GM19025 (cell line): Measurements from ENCODE around the gene DPP10.
"Not testable (repeated sequence)": the region's sequence is repeated elsewhere in the genome, so short reads cannot be mapped to it uniquely, and the experiment has no call there.

Source experiments
- ATAC-seq: cut with Tn5 transposase; IDR thresholded peaks from one replicate; pipeline ENCODE4 v1.9.1; 2021; ENCODE audit warnings: mild to moderate bottlenecking, low read depth, moderate library complexity; ENCODE audit not compliant: unreplicated experiment

The DPP10 gene

DNA sequence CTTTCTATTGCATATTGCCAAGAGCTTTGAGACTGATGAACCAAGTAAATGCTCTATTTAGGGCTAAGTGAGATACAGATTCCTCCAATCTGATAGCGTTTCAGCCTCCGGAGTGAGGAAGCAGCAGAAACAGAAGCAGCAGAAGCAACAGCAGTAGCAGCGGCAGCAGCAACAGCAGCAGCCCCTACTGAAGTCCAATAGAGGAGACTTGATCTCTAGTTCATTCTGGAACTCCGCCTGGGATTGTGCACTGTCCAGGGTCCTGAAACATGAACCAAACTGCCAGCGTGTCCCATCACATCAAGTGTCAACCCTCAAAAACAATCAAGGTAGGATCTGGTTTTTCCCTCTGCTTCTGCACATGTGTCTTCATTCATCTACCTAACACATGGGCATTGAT is at the start of gene DPP10:
Gene DPP10, plus strand, starts transcription at position 132 of the 400 bp plus-strand sequence.
- no peak for ATAC-seq

DNA sequence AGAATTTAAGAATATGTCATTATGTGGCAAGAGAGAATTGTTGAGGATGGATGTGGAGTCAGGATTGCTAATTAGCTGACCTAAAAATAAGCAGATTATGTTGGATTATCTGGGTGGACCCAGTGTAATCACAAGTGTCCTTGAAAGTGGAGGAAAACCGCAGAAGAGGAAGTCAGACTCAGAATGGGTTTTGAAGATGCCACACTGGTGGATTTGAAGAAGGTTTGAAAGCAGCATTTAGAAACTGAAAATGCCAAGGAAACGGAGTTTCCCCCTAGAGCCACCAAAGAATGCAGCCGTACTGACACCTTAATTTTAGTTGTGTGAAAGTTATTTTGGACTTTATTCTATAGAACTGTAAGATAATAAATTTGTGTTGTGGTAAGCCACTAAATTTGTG is 41.6 kb upstream of the DPP10 start:
- no peak for ATAC-seq

DNA sequence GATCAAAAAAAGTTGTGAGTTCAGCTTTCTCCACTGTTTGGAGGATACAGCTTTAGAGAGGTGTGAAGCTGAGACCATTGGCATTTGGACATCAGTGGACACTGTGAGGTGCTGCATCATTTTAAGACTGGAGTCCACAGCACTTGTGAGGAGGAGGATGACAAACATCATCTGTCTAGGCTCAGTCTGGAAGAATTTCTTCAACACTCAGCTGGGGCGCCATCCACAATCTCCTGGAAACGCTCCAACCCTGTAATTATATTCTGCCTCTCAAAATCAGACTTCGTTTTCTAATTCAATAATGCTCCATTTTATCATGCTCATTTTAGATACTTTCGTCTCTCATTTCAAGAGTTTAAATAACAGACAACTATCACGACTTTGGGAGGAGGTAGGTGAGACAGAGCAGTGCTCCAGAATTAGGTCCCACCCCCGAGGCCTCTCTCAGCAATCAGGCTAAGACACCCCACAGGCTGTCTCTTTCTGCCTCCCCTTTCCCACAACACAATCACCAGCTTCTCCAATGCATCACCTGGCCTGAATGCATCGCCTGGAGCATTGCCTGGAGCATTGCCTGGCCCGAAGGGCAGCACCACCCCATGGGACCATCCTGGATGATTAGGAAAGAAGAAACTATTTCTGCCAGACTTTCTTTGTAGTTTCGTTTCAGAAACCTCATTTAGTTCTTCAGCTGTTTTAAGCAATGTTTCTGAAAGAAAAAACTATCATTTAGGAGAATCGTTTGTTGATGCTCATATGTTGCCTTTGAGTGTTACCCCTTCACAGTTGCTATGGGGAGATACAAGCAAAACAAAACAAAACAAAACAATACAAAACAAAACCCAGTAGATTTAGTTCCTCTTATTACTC is 37.0 kb upstream of the DPP10 start:
- ATAC-seq: no peak

DNA sequence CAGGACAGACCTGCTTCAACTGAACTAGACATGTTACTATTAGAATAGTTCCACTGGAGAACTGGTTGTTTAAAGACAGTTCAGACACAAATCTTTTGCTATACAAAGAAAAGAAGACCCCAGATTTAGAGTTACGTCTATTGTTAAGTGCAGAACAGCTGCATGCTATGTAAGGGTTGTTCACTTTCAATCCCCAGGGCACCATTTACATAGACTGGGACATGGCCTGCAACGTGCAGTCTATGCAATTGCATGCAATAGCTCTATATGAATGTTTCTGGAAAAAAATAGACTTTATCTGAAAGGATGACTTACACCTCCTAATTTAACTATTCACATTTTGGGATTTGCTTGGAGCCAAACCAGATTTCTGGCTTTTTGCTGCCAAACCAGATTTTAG is 36.1 kb upstream of the DPP10 start:
- no peak for ATAC-seq

DNA sequence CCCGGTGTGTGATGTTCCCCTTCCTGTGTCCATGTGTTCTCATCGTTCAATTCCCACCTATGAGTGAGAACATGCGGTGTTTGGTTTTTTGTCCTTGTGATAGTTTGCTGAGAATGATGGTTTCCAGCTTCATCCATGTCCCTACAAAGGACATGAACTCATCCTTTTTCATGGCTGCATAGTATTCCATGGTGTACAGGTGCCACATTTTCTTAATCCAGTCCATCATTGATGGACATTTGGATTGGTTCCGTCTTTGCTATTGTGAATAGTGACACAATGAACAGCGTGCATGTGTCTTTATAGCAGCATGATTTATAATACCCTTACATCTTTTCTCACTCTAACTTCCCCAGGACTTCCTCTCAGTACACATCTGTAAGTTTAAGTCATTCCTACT is 35.1 kb upstream of the DPP10 start:
- not testable (repeated sequence) for ATAC-seq

DNA sequence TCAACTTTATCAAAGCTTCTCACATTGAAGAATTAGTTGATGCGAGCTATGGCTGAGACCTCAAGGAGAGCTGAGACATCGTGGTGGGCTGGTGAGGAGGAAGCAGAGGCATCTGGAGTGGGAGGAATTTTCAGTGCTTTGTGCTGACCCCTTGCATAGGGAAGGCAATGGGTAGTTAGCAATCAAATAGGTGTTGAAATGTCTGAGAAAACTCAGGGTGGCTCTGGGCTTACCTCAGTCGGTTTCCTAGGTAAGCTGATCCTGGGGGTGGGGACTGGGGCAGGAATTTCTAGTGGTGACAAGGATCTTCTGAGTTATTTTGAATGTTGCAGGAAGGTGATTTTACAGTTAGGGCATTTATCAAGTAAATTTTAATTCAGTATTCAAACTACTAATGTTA is 20.7 kb upstream of the DPP10 start:
- no peak for ATAC-seq

DNA sequence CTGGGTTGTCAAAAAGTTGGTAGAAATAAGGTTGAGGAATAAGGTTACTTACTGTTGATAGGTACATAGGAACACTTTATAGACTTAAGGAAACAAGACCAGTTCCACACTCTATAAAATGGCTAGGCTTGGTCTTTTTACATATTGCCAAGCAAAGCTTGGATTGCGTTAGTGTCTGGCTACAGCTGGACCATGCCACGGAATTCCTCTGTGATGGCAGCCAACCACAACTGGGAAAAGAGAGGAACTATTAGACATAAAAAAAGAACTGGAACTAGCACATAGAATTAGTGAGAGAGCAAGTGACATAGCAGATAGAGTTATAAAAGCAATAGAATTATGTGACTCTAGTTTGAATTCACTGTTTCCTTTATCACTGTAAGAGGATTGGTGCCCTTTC is 17.7 kb upstream of the DPP10 start:
- no peak for ATAC-seq

DNA sequence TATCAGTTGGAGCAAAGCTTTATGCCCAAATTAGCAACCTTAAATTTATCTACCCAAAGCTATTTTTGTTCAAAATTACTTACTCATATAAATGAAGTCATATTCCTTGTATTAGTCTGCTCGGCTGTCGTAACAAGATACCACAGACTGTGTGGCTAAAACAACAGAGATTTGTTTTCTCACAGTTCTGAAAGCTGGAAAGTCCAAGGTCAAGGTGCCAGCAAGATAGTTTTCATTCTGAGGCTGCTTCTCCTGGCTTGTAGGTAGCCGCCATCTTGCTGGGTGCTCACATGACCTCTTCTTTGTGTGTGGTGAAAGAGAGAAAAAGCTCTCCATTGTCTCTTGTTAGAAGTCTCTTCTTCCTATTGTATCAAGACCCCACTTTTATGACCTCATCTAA is 15.7 kb upstream of the DPP10 start:
- ATAC-seq: no peak

DNA sequence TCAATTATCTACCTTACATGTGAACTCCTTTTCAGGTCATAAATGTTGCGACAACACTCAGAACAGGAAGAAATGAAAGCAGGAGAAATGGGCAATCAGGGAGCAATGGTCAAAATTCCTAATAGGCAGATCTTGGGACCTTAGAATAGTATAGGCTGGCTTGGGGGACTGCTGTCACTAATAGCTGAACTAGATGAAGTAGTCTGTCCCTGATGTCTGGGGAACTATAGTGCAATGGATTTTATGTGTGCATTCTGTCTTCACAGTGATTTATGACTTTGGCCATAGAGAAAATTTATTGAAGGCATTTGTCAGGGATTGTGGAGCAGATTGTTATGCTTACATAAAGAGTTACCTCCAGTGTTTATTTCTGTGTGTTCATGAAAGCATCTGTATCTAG is 6.1 kb upstream of the DPP10 start:
- no peak for ATAC-seq

DNA sequence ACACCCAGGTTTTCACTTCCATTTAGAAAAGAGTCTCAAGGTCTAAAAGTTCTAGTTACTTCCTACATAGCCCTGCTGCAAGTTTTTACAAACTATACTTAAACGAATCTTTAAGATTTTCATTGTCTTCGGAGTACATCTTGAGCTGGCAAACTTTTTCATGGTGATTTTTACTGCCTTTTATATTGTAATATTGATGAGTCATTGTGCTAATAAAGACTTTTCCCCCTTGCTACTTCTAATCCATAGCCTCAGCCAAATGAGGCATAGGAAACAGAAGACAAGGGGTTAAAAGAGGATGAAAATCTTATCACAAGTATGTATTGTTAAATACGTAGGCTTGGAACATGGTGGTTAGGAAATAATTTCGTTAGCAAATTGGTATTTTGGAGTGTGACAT is 4.1 kb downstream of the DPP10 start:
- no peak for ATAC-seq

DNA sequence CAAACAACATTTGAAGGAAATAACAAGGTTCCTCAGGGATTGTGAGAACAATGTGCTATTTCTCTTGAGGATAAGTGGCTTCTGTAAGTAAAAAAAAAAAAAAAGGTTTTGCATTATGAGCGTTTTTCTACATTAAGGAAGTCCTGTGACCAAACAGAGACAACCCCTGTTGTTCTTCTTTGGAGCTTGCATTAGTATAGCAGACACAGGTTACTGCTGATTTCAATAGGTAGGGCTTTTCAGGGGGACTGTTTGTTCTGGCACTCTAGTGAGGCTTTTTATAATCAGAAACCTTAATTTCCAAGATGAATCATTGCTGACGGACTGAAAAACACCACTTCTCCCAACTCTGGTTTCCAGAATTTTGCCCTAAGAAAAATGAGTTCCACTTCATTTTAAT is 8.2 kb downstream of the DPP10 start:
- ATAC-seq: no peak

DNA sequence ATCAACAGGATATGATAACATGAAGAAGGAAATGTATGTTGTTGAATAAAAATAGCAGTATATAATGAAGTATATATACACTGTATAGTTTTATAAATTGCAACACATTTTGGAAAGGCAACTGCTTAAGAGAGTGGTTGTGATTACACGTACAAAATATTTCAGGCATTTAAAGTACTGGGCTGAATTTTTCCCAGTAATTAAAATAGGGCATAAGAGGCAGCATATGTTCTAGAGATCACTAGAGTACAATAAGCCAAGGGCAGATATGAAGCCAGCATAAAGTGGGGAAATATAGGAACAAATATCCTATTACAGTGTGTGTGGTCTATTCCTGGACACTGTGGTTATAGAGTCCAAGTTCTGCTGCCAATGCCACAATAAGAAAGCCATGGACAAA is 14.1 kb downstream of the DPP10 start:
- ATAC-seq: no peak

DNA sequence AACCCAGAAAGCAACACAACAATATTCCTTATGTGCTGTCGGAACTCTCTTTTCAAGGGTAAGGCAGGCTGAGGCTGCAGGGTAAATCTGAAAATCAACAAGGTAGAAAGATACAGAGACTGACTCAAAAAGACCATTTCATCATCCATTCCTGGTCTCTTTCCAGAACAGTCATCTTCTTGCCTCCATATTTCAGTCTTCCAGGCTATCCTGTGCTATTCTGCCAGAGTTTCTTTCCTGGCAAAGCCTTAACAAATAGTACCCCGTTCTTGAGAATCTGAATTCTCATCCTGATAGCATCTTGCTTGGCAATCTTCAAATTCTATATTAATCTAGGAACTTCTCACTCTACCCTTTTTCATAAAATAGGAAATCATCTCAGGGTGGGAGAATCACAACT is 15.5 kb downstream of the DPP10 start:
- no peak for ATAC-seq

DNA sequence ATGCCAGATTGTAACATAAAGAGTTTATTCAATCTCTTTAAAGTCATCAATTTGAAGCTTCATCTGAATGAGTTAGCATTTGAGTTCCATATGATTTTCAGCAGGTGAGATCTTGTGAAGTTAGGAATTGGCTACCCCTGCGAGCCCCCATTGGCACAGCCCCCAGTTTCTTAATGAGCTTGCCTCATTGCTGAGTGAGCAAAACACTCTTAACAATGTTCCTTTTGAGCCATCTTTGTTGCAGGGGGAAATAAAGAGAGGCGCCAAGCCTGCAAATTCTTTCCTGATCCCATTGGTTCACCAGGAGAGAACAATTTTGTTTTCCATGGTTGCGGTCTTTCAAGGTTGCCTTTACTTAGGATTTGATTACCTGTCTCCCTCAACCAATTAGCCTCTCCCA is 18.7 kb downstream of the DPP10 start:
- ATAC-seq: no peak

DNA sequence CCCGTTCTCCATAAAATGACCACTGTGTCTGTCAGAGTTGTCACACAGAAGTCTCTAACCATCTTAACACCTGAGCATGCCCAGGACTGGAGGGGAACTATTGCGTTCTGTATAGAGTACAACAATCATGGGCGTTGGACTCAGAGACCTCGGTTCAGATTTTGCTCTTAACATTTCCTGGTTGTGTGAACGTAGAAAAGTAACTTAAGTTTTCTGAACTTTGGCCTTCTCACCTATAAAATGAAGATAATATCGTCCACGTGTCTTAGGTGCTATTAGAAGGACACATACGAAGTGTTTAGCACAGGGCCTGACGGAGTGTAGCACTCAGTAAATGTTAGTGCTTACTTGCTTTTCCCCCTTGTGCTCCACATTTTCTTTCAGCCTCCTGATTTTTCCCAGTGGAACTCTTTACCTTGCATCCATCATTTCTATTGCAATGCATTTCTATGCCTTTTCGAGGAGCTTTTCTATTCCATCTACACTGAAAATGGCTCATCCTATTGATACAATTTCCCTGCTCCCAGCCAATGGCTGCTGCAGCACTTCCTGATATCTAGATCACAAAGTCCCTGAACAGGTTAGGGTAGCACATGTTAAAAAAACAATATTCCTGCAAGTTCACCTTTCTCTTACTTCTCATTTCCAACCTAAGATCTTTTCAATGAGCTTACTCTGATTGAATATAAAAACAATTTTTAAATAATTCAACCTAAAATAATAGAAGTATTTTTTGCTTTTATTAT is 22.7 kb downstream of the DPP10 start:
- ATAC-seq: no peak

DNA sequence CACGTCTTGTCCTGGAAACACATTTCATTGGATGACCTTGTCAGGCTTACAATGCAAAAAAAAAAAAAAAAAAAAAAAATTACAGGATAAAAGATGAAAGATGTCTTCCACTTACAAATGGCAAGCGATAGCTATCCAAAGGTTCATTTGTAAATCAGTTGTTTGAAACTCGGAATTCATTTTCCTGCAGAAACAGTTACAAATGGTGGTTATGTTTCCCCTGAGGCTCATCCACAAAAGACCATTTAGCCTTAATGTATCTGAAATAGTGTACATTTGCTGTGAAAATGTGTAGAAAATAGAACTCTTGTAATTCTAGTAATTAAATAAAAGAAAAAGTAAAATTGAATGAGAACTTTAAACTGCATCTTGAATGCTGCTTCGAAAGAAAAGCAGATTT is 25.9 kb downstream of the DPP10 start:
- no peak for ATAC-seq

DNA sequence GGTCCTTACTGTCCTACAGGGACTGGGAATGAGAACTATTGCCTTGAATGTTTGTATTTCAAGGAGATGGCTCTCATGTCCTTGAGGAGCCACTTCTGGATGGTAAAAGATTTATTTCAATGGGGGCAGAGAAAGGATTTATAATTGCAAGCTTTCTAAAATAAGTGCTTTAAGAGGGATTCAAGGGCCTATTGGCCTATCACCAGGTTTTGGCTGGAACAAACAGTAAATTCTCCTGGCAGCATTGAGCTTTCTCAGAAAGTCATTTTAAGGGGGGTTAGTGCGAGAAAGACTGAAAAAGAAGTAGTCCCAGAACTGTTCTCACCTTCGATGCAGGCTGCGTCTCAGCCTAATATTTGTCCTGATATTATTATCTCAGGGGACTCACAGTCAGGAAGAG is 29.8 kb downstream of the DPP10 start:
- no peak for ATAC-seq

DNA sequence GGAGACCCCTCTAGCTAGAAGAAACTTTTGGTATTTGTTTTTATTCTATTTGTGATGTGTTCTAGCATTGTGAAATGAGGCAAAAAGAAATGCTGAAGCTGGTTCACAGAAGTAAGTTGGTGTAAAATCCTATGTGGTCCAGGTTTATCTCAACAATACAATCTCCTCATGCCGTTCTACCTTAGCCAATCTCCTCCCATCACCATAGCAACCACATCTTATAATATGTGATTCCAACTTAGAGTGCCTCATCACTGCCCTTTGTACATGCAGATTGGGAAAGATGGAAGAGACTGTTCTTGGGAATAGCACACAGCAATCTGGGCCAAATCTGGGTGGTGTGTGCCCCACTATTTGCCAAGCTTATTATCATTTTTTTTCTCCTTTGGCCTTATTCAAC is 30.3 kb downstream of the DPP10 start:
- no peak for ATAC-seq

DNA sequence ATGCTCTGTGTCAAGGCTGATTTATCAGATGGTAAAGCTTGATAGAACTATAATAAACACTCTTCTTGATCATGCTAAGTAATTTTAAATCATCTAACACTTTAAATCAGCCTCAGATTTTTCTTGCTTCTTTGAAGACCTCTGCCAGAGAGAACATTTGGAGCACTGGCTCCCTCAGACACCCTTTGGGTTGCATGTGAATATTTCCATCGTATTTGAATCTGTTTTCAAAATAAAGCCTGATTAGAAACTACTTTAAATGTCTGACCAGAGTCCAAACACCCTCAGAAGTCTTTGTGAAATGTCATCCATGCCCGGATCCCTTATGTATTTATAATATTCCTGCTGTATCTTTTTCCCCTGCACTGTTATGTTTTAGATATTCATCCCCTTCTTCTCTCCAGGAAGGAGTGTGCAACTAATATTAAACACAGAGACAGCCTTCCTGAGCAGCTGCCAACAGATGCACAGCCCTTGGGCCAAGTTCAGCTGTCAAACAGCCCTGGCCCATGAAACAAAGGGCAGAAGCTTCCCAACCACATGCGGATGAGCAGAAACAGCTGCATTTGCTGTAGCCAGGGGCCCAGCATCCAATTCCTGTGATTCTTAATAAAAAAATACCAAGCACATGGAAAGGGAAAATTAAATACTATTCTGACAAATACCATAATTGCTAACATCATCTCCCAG is 46.5 kb downstream of the DPP10 start:
- ATAC-seq: no peak

DNA sequence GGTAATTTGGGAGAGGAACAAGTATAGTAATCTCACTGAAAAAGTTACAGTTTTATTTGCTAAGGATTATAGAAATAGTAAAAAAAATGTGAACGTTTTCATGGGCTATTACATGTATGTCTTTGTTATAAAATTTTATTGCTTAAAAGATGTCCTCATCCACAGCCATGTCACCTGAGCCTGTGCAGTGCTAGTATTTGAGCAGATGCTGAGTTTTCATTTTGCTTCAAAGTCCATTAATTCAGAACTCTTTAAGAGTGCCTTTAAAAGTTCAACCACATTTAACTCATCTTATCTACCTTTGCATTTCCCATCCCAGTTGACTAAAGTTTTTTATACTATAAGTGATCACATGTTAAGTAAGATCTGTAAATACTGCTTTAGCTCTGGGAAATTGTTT is 52.6 kb downstream of the DPP10 start:
- ATAC-seq: no peak

DNA sequence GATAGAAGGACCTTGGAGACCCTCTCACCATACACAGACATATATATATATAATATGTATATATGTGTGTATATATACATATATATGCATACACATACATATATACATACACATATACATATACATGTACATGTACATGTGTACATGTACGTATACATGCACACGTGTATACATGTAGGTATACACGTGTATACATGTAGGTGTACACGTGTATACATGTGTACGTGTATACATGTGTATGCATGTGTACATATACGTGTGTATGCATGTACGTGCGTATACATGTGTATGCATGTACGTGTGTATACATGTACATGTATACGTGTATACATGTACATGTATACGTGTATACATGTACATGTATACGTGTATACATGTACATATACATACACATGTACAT is 54.5 kb downstream of the DPP10 start:
- no peak for ATAC-seq
